GM18498 (cell line): ENCODE data around the gene CIT.

Experiments
- ATAC-seq: cut with Tn5 transposase; IDR thresholded peaks from one replicate; pipeline ENCODE4 v1.9.1; 2021; ENCODE audit warnings: mild to moderate bottlenecking, moderate library complexity; ENCODE audit not compliant: unreplicated experiment

Gene CIT

GRCh38 chr12:119681728-119682638 lies 195.1 kb downstream of the CIT start:
- ATAC-seq = no peak

- ATAC-seq = no peak
Observed at GRCh38 chr12:119681111-119681510, 196.0 kb downstream of the CIT start.

- no peak for ATAC-seq
Observed at GRCh38 chr12:119679490-119679889, 197.6 kb downstream of the CIT start.

- ATAC-seq = no peak
Observed at GRCh38 chr12:119679081-119679480, 198.0 kb downstream of the CIT start.

GRCh38 chr12:119678459-119678858 lies 198.7 kb downstream of the CIT start:
- no peak for ATAC-seq

GRCh38 chr12:119676573-119676972 lies 200.5 kb downstream of the CIT start:
- ATAC-seq = no peak

- ATAC-seq = no peak
Observed at GRCh38 chr12:119676022-119676421, 201.1 kb downstream of the CIT start.

- no peak for ATAC-seq
Observed at GRCh38 chr12:119674560-119674959, 202.6 kb downstream of the CIT start.

GRCh38 chr12:119673634-119674033 lies 203.5 kb downstream of the CIT start:
- no peak for ATAC-seq

- ATAC-seq = no peak
Observed at GRCh38 chr12:119672194-119672593, 204.9 kb downstream of the CIT start.

- ATAC-seq = no peak
Observed at GRCh38 chr12:119671070-119671469, 206.1 kb downstream of the CIT start.

GRCh38 chr12:119669744-119670472 lies 207.2 kb downstream of the CIT start:
- ATAC-seq = no peak

- no peak for ATAC-seq
Observed at GRCh38 chr12:119668324-119668841, 208.7 kb downstream of the CIT start.

- peak; percentile 96 for ATAC-seq
Observed at GRCh38 chr12:119667577-119668323, 209.4 kb downstream of the CIT start, which contains the start of gene PRKAB1. TSS of gene PRKAB1 (plus strand) at chr12:119668133. CDS start at chr12:119668245, 112 bp downstream.

- no peak for ATAC-seq
Observed at GRCh38 chr12:119666900-119667576, 210.1 kb downstream of the CIT start.

- no peak for ATAC-seq
Observed at GRCh38 chr12:119666226-119666795, 210.8 kb downstream of the CIT start.

- ATAC-seq = no peak
Observed at GRCh38 chr12:119665164-119665929, 211.8 kb downstream of the CIT start.

GRCh38 chr12:119664642-119665041 lies 212.5 kb downstream of the CIT start:
- no peak for ATAC-seq

- no peak for ATAC-seq
Observed at GRCh38 chr12:119661882-119662281, 215.2 kb downstream of the CIT start.
